ENCODE measurements around the gene GBP4. TPM values are rescaled to one million over a fixed set of nuclear protein-coding genes. Genes with fewer than 3 reads are reported as not detected.

Gene GBP4
- total and polyA plus RNA-seq, 10 donors, result 14.5 to 63.5 (median 34.3) TPM

- Histone ChIP-seq H3K4me3 (no peak overlapping the region), H3K36me3 (no peaks in the 10 kb centered on the region), H3K27me3 (replicated peaks in 1 of 7) (no peaks in the 10 kb centered on the region), H3K9me3 (peaks cover 0 to 9% (median 2%) of the 10 kb centered on the region in 8 donors), H3K4me1 (no peaks in the 10 kb centered on the region), H3K27ac (no peak overlapping the region)
- DNase-seq, result no peak
- TF ChIP-seq POLR2AphosphoS5 (IDR thresholded peaks at IDR 0.05), result no peak
- TF ChIP-seq POLR2A (IDR thresholded peaks at IDR 0.05), result no peak
- TF ChIP-seq CTCF (IDR thresholded peaks at IDR 0.05 in 8 of 11, conservative IDR thresholded peaks at IDR 0.05 in 3 of 11), result no peak
- intact Hi-C loops (cut with DNase I; ENCODE audit: low total_unique reads), result no loop called here
- 73 to 85% (median 76%) methylated on average over 4 of the region's 4 CpGs for WGBS, 5 donors
Observed at GRCh38 chr1:89142160-89142559, 56.6 kb downstream of the GBP4 start.

- TF ChIP-seq POLR2A (IDR thresholded peaks at IDR 0.05) (no peak), POLR2AphosphoS5 (IDR thresholded peaks at IDR 0.05) (no peak)
- intact Hi-C loops (cut with DNase I; ENCODE audit: low total_unique reads), result no loop called here
- WGBS, 5 donors, result 78 to 100% (median 86%) methylated on average over 1 of the region's 1 CpG
Observed at GRCh38 chr1:89133747-89134146, 65.0 kb downstream of the GBP4 start.

More at GRCh38 chr1:89133747-89134146, 65.0 kb downstream of the GBP4 start:
- Histone ChIP-seq H3K4me1 (peaks cover 7 to 21% (median 18%) of the 10 kb centered on the region in 6 donors), H3K36me3 (no peaks in the 10 kb centered on the region), H3K4me3 (no peak overlapping the region), H3K9me3 (peaks cover 0 to 8% (median 2%) of the 10 kb centered on the region in 8 donors), H3K27ac (no peak overlapping the region), H3K27me3 (replicated peaks in 1 of 7) (no peaks in the 10 kb centered on the region)
- DNase-seq, result no peak

Other genes with a start within 250 kb of the GBP4 start
- gene KYAT3, start 206.3 kb downstream of the GBP4 start, total RNA-seq, result 10 to 100 TPM; 25.3 to 30.7 (median 27.0) TPM
- 10 to 100 TPM; 19.3 to 21.4 (median 20.3) TPM for gene KYAT3, start 206.3 kb downstream of the GBP4 start, polyA plus RNA-seq
- gene RBMXL1, start 206.3 kb downstream of the GBP4 start, total RNA-seq, result 10 to 100 TPM; 15.0 to 21.5 (median 19.3) TPM
- 1 to 10 TPM; 2.8 to 4.1 (median 3.0) TPM for gene RBMXL1, start 206.3 kb downstream of the GBP4 start, polyA plus RNA-seq
- gene GBP3, start 176.1 kb downstream of the GBP4 start, total RNA-seq, result 10 to 100 TPM; 22.4 to 54.7 (median 30.9) TPM
- gene GBP3, start 176.1 kb downstream of the GBP4 start, polyA plus RNA-seq, result 10 to 100 TPM in 1 of 3 donors, 1 to 10 TPM in 2; 7.3 to 11.9 (median 7.7) TPM
- gene GBP1, start 133.7 kb downstream of the GBP4 start, total RNA-seq, result 100 to 1,000 TPM in 2 of 7 donors, 10 to 100 TPM in 5; 40.2 to 134 (median 63.1) TPM
- 10 to 100 TPM; 15.8 to 51.6 (median 18.5) TPM for gene GBP1, start 133.7 kb downstream of the GBP4 start, polyA plus RNA-seq
- 100 to 1,000 TPM in 2 of 7 donors, 10 to 100 TPM in 5; 69.2 to 109 (median 82.6) TPM for gene GBP2, start 72.8 kb downstream of the GBP4 start, total RNA-seq
- 10 to 100 TPM; 62.1 to 75.1 (median 66.4) TPM for gene GBP2, start 72.8 kb downstream of the GBP4 start, polyA plus RNA-seq
- under 1 TPM in 3 of 7 donors, not detected in 4; 0.14 to 0.50 (median 0.24) TPM for gene GBP7, start 22.9 kb downstream of the GBP4 start, total RNA-seq
- gene GBP7, start 22.9 kb downstream of the GBP4 start, polyA plus RNA-seq, result under 1 TPM in 2 of 3 donors, not detected in 1; 0.02 to 0.03 TPM
- 10 to 100 TPM; 48.5 to 94.5 (median 53.2) TPM for gene GBP5, start 73.9 kb upstream of the GBP4 start, total RNA-seq
- gene GBP5, start 73.9 kb upstream of the GBP4 start, polyA plus RNA-seq, result 10 to 100 TPM; 11.3 to 16.8 (median 16.0) TPM
- under 1 TPM; 0.19 to 0.46 (median 0.25) TPM for gene GBP6, start 165.1 kb upstream of the GBP4 start, total RNA-seq
- under 1 TPM; 0.02 to 0.26 (median 0.05) TPM for gene GBP6, start 165.1 kb upstream of the GBP4 start, polyA plus RNA-seq

All from spleen (tissue), 11 donors.